ENCODE measurements around the gene NEK10. TPM values are rescaled to one million over a fixed set of nuclear protein-coding genes. Genes with fewer than 3 reads are reported as not detected.

NEK10 gene
- total and polyA plus RNA-seq, 2 of the 13 experiments (the other 11 are each of a cell fraction or from before 2014, with no cell fraction given), result 2.8 to 14.2 TPM

- Histone ChIP-seq H3K27me3 (ENCODE audit: control insufficient read depth in 1 of 2, insufficient read depth in 2 of 2, low read length in 2 of 2) (no peaks in the 10 kb centered on the region), H4K20me1 (ENCODE audit: insufficient read depth, low read length) (no peaks in the 10 kb centered on the region), H3K4me2 (ENCODE audit: low read depth, low read length) (no peak overlapping the region), H2AFZ (ENCODE audit: low read length) (no peak overlapping the region), H3K27ac (ENCODE audit: extremely low read length, insufficient read depth, low read length) (peak overlapping the region; percentile 46), H3K4me1 (ENCODE audit: insufficient read depth, low read length) (peaks cover 69% of the 10 kb centered on the region), H3K4me3 (replicated peaks in 1 of 3; ENCODE audit: insufficient read depth in 1 of 3, low read depth in 2 of 3, low read length in 3 of 3) (no peak overlapping the region), H3K9ac (ENCODE audit: insufficient read depth, low read depth, low read length) (no peak overlapping the region), H3K9me3 (ENCODE audit: low read length) (no peaks in the 10 kb centered on the region), H3K79me2 (ENCODE audit: insufficient read depth, low read length) (no peaks in the 10 kb centered on the region), H3K36me3 (replicated peaks in 1 of 2; ENCODE audit: control insufficient read depth in 1 of 2, insufficient read depth in 2 of 2, low read length in 2 of 2) (no peaks in the 10 kb centered on the region; a peak in 1 of 5 replicates)
- intact Hi-C loops (cut with micrococcal nuclease; ENCODE audit: unreplicated experiment) (loop anchor here (10.0 kb wide), 1 partner anchor 524 kb away; no protein-coding TSS in a partner anchor), in situ Hi-C loops (cut with HindIII; ENCODE audit: extremely low pct_ligation_motif_present, low pct_unique_long_range_greater_than_20kb) (loop anchor here (10.0 to 25.0 kb wide), 3 partner anchors 144 to 532 kb away; no protein-coding TSS in a partner anchor)
- ChIA-PET POLR2A (interaction anchor here (0.9 to 1.1 kb wide), 3 partner anchors 16 to 151 kb away, joined by 3 to 5 read pairs (median 3); no protein-coding TSS in a partner anchor), CTCF (ENCODE audit: low intra/inter-chr PET ratio, low total read pairs) (no interaction called here)
- ATAC-seq (peak; percentile 30; the same call in 1 of the 3 replicates), FAIRE-seq (no peak), DNase-seq (ENCODE audit: low spot score) (peak; percentile 63)
- no TSS peak for BruUV-seq (replicated peaks)
- WGBS (ENCODE audit: low lambda C conversion rate), result 9% methylated on average over 1 of the region's 1 CpG
- TF ChIP-seq ZNF740 (CRISPR knock-in tag; IDR thresholded peaks at IDR 0.05) (no peak), TSC22D2 (CRISPR knock-in tag; IDR thresholded peaks at IDR 0.05; ENCODE audit: borderline replicate concordance) (no peak), TFAP4 (IDR thresholded peaks at IDR 0.05; ENCODE audit: borderline replicate concordance, low read depth) (peak; percentile 67; the same call in 1 of the 2 replicates), ZNF563 (CRISPR knock-in tag; IDR thresholded peaks at IDR 0.05) (no peak), TCF7 (IDR thresholded peaks at IDR 0.05; ENCODE audit: low read depth) (peak; percentile 88), ADNP (CRISPR knock-in tag; IDR thresholded peaks at IDR 0.05) (no peak), ATF4 (CRISPR knock-in tag; IDR thresholded peaks at IDR 0.05) (peak in 1 of 2 experiments; percentile 81; a peak in 2 of 4 replicates), RARA (CRISPR knock-in tag; IDR thresholded peaks at IDR 0.05) (no peak), ZNF639 (CRISPR knock-in tag; conservative IDR thresholded peaks at IDR 0.05) (no peak), CBX2 (IDR thresholded peaks at IDR 0.05; ENCODE audit: low read depth, low read length) (no peak), CBX2 (CRISPR knock-in tag; IDR thresholded peaks at IDR 0.05; ENCODE audit: low read depth) (no peak), NR3C1 (CRISPR knock-in tag; IDR thresholded peaks at IDR 0.05) (no peak), SP2 (CRISPR knock-in tag; IDR thresholded peaks at IDR 0.05) (no peak), FOXA3 (CRISPR knock-in tag; IDR thresholded peaks at IDR 0.05) (peak; percentile 82), SATB2 (CRISPR knock-in tag; IDR thresholded peaks at IDR 0.05) (no peak), HCFC1 (IDR thresholded peaks at IDR 0.05; ENCODE audit: low read depth, low read length) (no peak), RCOR2 (CRISPR knock-in tag; IDR thresholded peaks at IDR 0.05) (0 out of 2 replicates have a peak, but pooled peaks have one; percentile 29), XRCC5 (optimal IDR thresholded peaks at IDR 0.05; ENCODE audit: low read length) (no peak), FOXP4 (CRISPR knock-in tag; IDR thresholded peaks at IDR 0.05) (peak; percentile 88), BCL6 (CRISPR knock-in tag; IDR thresholded peaks at IDR 0.05) (peak; percentile 61), SNAPC2 (CRISPR knock-in tag; IDR thresholded peaks at IDR 0.05) (no peak), ELF4 (CRISPR knock-in tag; IDR thresholded peaks at IDR 0.05; ENCODE audit: borderline replicate concordance) (no peak)
These were observed 238.4 kb downstream of the NEK10 start for GRCh38 chr3:27130796-27131195.

All from HepG2 (cell line).